K562 (cell line): ENCODE data around the gene POLR1H. TPM values are rescaled to one million over a fixed set of nuclear protein-coding genes. Genes with fewer than 3 reads are reported as not detected.

Source experiments
- CAMTA2 ChIP-seq: fragments of 250-450 bp; sonication (Bioruptor Pico); conservative IDR thresholded peaks from 2 replicates; pipeline ENCODE4 v1.5.1; 2022
- FOXJ3 ChIP-seq: sonication (generic); formaldehyde crosslinking; IDR thresholded peaks from 2 replicates; pipeline ENCODE4 v1.4.0; 2020; ENCODE audit warnings: mild to moderate bottlenecking, missing genetic modification reagents
- IFI16 ChIP-seq: fragments of 250-450 bp; sonication (Bioruptor Pico); IDR thresholded peaks from 2 replicates; pipeline ENCODE4 v2.1.2; 2022; ENCODE audit warnings: mild to moderate bottlenecking, inconsistent platforms
- MAZ ChIP-seq, 2 experiments: fragments of 450-650 bp in 1 of 2; sonication (generic) in 1 of 2; formaldehyde crosslinking; IDR thresholded peaks in 1 of 2; conservative IDR thresholded peaks in 1 of 2; 2 replicates each; pipeline versions ENCODE4 v1.4.0 to v1.5.0; 2020; ENCODE audit warnings: mild to moderate bottlenecking in 1 of 2, missing genetic modification reagents in 1 of 2
- NEUROD1 ChIP-seq: fragments of 150-350 bp; IDR thresholded peaks from 2 replicates; pipeline ENCODE4 v1.6.1; 2014; ENCODE audit warnings: borderline replicate concordance, low read length, low read depth; ENCODE audit not compliant: partially characterized antibody
- PHF20 ChIP-seq: fragments of 450-650 bp; IDR thresholded peaks from 2 replicates; pipeline ENCODE4 v1.6.1; 2018; ENCODE audit not compliant: partially characterized antibody
- SMARCA5 ChIP-seq: fragments of 450-650 bp; IDR thresholded peaks from 2 replicates; pipeline ENCODE4 v1.6.1; 2016
- TFE3 ChIP-seq: fragments of 450-650 bp; formaldehyde crosslinking; IDR thresholded peaks from 2 replicates; pipeline ENCODE4 v1.4.0; 2020; ENCODE audit warnings: mild to moderate bottlenecking, mixed read lengths
- ZBTB9 ChIP-seq: fragments of 450-650 bp; formaldehyde crosslinking; IDR thresholded peaks from 2 replicates; pipeline ENCODE4 v1.4.0; 2020; ENCODE audit warnings: mild to moderate bottlenecking, moderate library complexity
- ZNF174 ChIP-seq: fragments of 250-450 bp; sonication (Bioruptor Pico); IDR thresholded peaks from 2 replicates; pipeline ENCODE4 v1.4.0; 2020; ENCODE audit warnings: mild to moderate bottlenecking
- ZNF395 ChIP-seq: fragments of 200-800 bp; sonication (Bioruptor generic); IDR thresholded peaks from 2 replicates; pipeline ENCODE4 v1.6.1; 2017; ENCODE audit warnings: missing genetic modification characterization, missing compliant biosample characterization
- ZNF398 ChIP-seq: fragments of 250-450 bp; sonication (Bioruptor Pico); IDR thresholded peaks from 2 replicates; pipeline ENCODE4 v1.8.0; 2021; ENCODE audit warnings: moderate library complexity, mild to moderate bottlenecking, inconsistent platforms
- ZNF444 ChIP-seq: fragments of 250-450 bp; sonication (Bioruptor Pico); IDR thresholded peaks from 2 replicates; pipeline ENCODE4 v1.4.0; 2020; ENCODE audit warnings: mild to moderate bottlenecking, moderate library complexity
- ZNF584 ChIP-seq: fragments of 200-800 bp; sonication (Bioruptor generic); IDR thresholded peaks from 2 replicates; pipeline ENCODE4 v1.6.1; 2016; ENCODE audit warnings: low read depth, mild to moderate bottlenecking, missing genetic modification characterization, missing compliant biosample characterization
- polyA plus RNA-seq, 8 experiments: library from polyadenylated mRNA; depleted of rRNA in 4 of 8; stranded (reverse) in 5 of 8; unstranded in 3 of 8; fragments of >200 nt; fragmentation: Nextera tagmentation in 2 of 8; fragmentation: Illumina TruSeq in 1 of 8; extraction: Ambion mirVana in 2 of 8; extraction: Trizol in 1 of 8; gene quantifications; 2 replicates each; pipeline versions ENCODE4 v1.2.1 to v1.2.3, GENCODE V29; 2011 to 2014; ENCODE audit warnings: inconsistent platforms in 1 of 8, missing spikeins in 1 of 8
- total RNA-seq, 7 experiments: library from RNA; depleted of rRNA in 6 of 7; stranded (reverse); fragments of >200 nt in 6 of 7; fragmentation: Illumina TruSeq in 2 of 7; extraction: Trizol in 2 of 7; gene quantifications; 2 replicates each; pipeline versions ENCODE4 v1.2.1 to v1.2.3, GENCODE V29; 2011 to 2021; ENCODE audit warnings: low replicate concordance in 1 of 7

Gene POLR1H
- total and polyA plus RNA-seq, 9 of the 15 experiments (the other 6 are each of a cell fraction or from before 2014, with no cell fraction given): 92.2 to 333 (median 143) TPM

- TF ChIP-seq ZBTB9 (CRISPR knock-in tag): peak; percentile 67; the same call in 1 of the 2 replicates
- TF ChIP-seq ZNF444: no peak
- peak; percentile 89 for TF ChIP-seq ZNF395 (CRISPR knock-in tag)
- peak; percentile 84 to 89 for TF ChIP-seq MAZ (CRISPR knock-in tag; conservative IDR thresholded peaks at IDR 0.05 in 1 of 2, IDR thresholded peaks at IDR 0.05 in 1 of 2)
- TF ChIP-seq FOXJ3 (CRISPR knock-in tag): no peak
- TF ChIP-seq CAMTA2 (CRISPR knock-in tag): no peak
- peak; percentile 79 for TF ChIP-seq ZNF584
- no peak for TF ChIP-seq ZNF398
- TF ChIP-seq IFI16 (CRISPR knock-in tag): no peak
- no peak for TF ChIP-seq SMARCA5
- peak; percentile 97 for TF ChIP-seq PHF20
- TF ChIP-seq TFE3 (CRISPR knock-in tag): peak; percentile 13; the same call in 1 of the 2 replicates
- no peak for TF ChIP-seq NEUROD1
- TF ChIP-seq ZNF174 (CRISPR knock-in tag): no peak
Measured at GRCh38 chr6:30066577-30067459, 5.8 kb downstream of the POLR1H start, which contains the start of gene PPP1R11 (continued).
